Uterus (tissue), 2 donors: ENCODE data around the gene PRIMA1.

Experiments used
- POLR2A ChIP-seq, 2 donors: fragments of 450-650 bp; IDR thresholded peaks; one replicate each; pipeline ENCODE4 v1.6.1; 2016; ENCODE audit warnings: antibody characterized with exemption in 2 of 2, mild to moderate bottlenecking in 1 of 2, moderate library complexity in 1 of 2
- TF ChIP-seq, protein P1 (sequence below), 4 experiments: fragments of 200-600 bp in 2 of 4; fragments of 450-650 bp in 2 of 4; sonication (generic) in 2 of 4; IDR thresholded peaks; one replicate each; pipeline ENCODE4 v1.5.1; 2016 to 2019; ENCODE audit warnings: antibody characterized with exemption in 4 of 4, mild to moderate bottlenecking in 2 of 4, moderate library complexity in 1 of 4

DNA sequence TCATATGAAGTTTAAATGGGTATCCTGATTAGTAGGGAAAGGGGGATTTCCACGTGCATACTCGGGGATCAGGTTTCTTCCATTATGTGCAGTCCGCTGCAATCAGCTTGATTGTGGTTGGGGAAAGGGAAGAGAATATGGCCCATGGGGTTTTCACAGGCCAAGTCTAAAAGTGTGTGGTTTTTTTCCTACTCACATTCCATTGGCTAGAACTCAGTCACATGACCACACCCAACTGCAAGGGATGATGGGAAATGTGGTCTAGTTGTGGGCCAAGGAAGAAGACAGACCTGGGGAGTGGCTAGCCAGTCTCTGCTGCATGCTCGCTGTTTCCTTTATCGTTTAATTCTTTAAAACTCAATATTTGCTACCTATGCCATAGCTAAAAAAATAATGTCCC is 105.1 kb downstream of the PRIMA1 start:
- TF ChIP-seq, protein P1, sequence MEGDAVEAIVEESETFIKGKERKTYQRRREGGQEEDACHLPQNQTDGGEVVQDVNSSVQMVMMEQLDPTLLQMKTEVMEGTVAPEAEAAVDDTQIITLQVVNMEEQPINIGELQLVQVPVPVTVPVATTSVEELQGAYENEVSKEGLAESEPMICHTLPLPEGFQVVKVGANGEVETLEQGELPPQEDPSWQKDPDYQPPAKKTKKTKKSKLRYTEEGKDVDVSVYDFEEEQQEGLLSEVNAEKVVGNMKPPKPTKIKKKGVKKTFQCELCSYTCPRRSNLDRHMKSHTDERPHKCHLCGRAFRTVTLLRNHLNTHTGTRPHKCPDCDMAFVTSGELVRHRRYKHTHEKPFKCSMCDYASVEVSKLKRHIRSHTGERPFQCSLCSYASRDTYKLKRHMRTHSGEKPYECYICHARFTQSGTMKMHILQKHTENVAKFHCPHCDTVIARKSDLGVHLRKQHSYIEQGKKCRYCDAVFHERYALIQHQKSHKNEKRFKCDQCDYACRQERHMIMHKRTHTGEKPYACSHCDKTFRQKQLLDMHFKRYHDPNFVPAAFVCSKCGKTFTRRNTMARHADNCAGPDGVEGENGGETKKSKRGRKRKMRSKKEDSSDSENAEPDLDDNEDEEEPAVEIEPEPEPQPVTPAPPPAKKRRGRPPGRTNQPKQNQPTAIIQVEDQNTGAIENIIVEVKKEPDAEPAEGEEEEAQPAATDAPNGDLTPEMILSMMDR (IDR thresholded peaks at IDR 0.05) = no peak
- TF ChIP-seq POLR2A (IDR thresholded peaks at IDR 0.05) = no peak
